Lung (tissue), 12 donors: ENCODE measurements around the gene FBXO22. TPM values are rescaled to one million over a fixed set of nuclear protein-coding genes. Genes with fewer than 3 reads are reported as not detected.

ENCODE experiments used
- ATAC-seq: fragments of 200-7000 bp; cut with Tn5 transposase; one replicate; pipeline ENCODE4 v1.9.1; 2020; ENCODE audit warnings: moderate number of reproducible peaks; ENCODE audit not compliant: insufficient read depth, low FRiP score
- DNase-seq, 3 donors: peaks; one replicate each; pipeline ENCODE4 v3.0.0-alpha.2; 2013 to 2017
- H3K27ac ChIP-seq, 2 donors: one replicate each; pipeline ENCODE4 v1.5.1; 2013; ENCODE audit warnings: mild to moderate bottlenecking in 2 of 2, moderate library complexity in 2 of 2, control low read depth in 1 of 2, inconsistent platforms in 1 of 2, low read depth in 1 of 2, low read length in 1 of 2
- H3K27me3 ChIP-seq, 3 donors: one replicate each; pipeline ENCODE4 v1.5.1; 2013; ENCODE audit warnings: low read length in 2 of 3; ENCODE audit not compliant: control insufficient read depth in 3 of 3, insufficient read depth in 3 of 3
- H3K36me3 ChIP-seq, 4 donors: one replicate each; pipeline ENCODE4 v1.5.1; 2013; ENCODE audit warnings: low read length in 4 of 4, mild to moderate bottlenecking in 1 of 4, moderate library complexity in 1 of 4; ENCODE audit not compliant: control insufficient read depth in 4 of 4, insufficient read depth in 4 of 4
- H3K4me1 ChIP-seq, 5 donors: one replicate each; pipeline ENCODE4 v1.5.1; 2013; ENCODE audit warnings: low read length in 5 of 5, mild to moderate bottlenecking in 2 of 5, moderate library complexity in 1 of 5; ENCODE audit not compliant: control insufficient read depth in 5 of 5, insufficient read depth in 5 of 5
- H3K4me3 ChIP-seq: one replicate; pipeline ENCODE4 v1.5.1; 2013; ENCODE audit warnings: mild to moderate bottlenecking, control low read depth, moderate library complexity
- H3K9ac ChIP-seq, 2 donors: one replicate each; pipeline ENCODE4 v1.5.1; 2013; ENCODE audit warnings: low read length in 2 of 2, control low read depth in 1 of 2; ENCODE audit not compliant: insufficient read depth in 1 of 2
- H3K9me3 ChIP-seq, 4 donors: one replicate each; pipeline ENCODE4 v1.5.1; 2013; ENCODE audit warnings: low read length in 3 of 4, mild to moderate bottlenecking in 1 of 4, moderate library complexity in 1 of 4; ENCODE audit not compliant: control insufficient read depth in 4 of 4, insufficient read depth in 3 of 4
- WGBS, 2 donors: extraction: QIAGEN DNeasy Blood & Tissue Kit; methylation state at CpG; one replicate each; pipeline ENCODE4 v1.1.7; 2013; 5-methylcytosine and 5-hydroxymethylcytosine counted together
- polyA plus RNA-seq, 2 donors: library from polyadenylated mRNA; stranded (reverse); fragments of 200-250 nt; gene quantifications; one replicate each; pipeline ENCODE4 v1.2.1, GENCODE V29; 2013
- total RNA-seq, 2 donors: library from RNA; depleted of rRNA in 1 of 2; stranded (reverse); fragments of >200 nt in 1 of 2; gene quantifications; one replicate each; pipeline ENCODE4 v1.2.1, GENCODE V29; 2014 to 2021
- TF ChIP-seq, protein P1 (sequence below): IDR thresholded peaks from 2 replicates; pipeline ENCODE4 v1.5.1; 2012; ENCODE audit warnings: mild to moderate bottlenecking; ENCODE audit errors: control extremely low read depth, extremely low read depth
- donor health status: control.
- donor health status: control.
- donor health status: Bipolar disorder and iron deficiency.
- donor health status: healthy.
- donor health status: DM: yes; HTN: yes; CAD: no.

The FBXO22 gene
- total and polyA plus RNA-seq, 4 donors: 8.6 to 29.6 (median 20.8) TPM

DNA sequence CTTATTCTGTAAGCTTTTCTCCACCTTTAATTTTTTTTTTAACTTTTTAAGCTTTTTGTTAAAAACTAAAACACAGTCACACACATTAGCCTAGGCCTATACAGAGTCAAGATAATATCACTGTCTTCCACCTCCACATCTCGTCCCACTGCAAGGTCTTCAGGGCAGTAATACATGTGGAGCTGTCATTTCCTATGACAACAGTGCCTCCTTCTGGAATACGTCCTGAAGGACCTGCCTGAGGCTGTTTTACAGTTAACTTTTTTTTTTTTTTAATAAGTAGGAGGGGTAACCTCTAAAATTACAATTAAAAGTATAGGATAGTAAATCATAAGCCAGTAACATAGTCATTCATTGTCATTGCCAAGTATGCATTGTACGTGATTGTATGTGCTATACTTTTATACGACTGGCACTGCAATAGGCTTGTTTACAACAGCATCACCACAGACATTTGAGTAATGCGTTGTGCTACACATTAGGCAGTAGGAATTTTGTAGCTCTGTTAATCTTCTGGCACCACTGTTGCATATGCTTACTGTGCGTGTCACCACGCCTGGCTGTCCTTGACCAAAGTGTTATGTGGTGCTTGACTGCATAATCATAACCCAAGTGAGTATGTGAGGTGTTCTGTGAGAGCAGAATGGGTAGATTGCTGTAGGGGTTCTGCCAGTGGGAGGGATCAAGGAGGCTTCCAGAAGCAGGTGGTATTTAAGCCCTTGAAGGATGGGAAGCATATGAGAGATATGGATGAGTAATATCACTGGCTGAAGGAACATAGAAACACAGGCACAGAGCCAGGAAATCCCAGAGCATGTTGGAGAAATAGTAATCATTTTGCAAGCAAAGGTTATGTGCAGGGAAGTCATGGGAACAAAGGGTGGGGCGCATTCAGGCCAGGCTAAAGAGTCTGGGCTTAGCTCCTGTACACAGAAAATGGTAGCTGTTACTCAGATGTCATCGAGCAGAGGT is 18.3 kb downstream of the FBXO22 start:
- no peaks in the 10 kb centered on the region for H3K9me3 ChIP-seq
- peaks cover 0 to 11% (median 3%) of the 10 kb centered on the region in 4 donors for H3K36me3 ChIP-seq
- no peak for ATAC-seq
- H3K27me3 ChIP-seq: no peaks in the 10 kb centered on the region
- peak overlapping the region; percentile 29 to 33 for H3K27ac ChIP-seq
- H3K4me3 ChIP-seq: no peak overlapping the region
- TF ChIP-seq, protein P1, sequence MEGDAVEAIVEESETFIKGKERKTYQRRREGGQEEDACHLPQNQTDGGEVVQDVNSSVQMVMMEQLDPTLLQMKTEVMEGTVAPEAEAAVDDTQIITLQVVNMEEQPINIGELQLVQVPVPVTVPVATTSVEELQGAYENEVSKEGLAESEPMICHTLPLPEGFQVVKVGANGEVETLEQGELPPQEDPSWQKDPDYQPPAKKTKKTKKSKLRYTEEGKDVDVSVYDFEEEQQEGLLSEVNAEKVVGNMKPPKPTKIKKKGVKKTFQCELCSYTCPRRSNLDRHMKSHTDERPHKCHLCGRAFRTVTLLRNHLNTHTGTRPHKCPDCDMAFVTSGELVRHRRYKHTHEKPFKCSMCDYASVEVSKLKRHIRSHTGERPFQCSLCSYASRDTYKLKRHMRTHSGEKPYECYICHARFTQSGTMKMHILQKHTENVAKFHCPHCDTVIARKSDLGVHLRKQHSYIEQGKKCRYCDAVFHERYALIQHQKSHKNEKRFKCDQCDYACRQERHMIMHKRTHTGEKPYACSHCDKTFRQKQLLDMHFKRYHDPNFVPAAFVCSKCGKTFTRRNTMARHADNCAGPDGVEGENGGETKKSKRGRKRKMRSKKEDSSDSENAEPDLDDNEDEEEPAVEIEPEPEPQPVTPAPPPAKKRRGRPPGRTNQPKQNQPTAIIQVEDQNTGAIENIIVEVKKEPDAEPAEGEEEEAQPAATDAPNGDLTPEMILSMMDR: no peak
- H3K4me1 ChIP-seq: peaks cover 0 to 17% (median 4%) of the 10 kb centered on the region in 5 donors
- DNase-seq: peak in 2 of 3 donors; percentile 31 to 51
- 76 to 77% methylated on average over 9 of the region's 9 CpGs for WGBS, 2 donors
- no peak overlapping the region for H3K9ac ChIP-seq

DNA sequence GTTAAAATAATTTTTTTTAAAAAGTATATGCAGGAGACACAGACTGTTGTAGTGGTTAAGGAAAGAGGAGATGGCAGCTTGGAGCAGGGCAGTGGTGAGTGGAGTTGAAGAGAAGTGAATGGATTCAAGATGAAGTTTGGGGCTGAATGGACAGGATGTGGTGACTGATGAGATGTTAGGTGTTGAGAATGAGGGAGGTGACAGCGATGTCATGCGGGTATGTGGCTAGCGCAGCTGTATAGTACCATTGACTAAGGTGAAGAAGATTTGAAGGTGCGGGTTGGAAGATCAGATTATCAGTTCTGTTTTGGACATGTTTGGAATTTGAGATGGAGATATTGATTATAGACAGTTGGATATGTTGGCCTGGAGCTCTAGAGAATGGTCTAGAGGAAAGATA is 20.1 kb downstream of the FBXO22 start:
- Histone ChIP-seq H3K9ac (no peak overlapping the region), H3K27me3 (no peaks in the 10 kb centered on the region), H3K9me3 (no peaks in the 10 kb centered on the region), H3K27ac (no peak overlapping the region), H3K36me3 (peaks cover 0 to 4% (median under 1%) of the 10 kb centered on the region in 4 donors), H3K4me3 (no peak overlapping the region), H3K4me1 (peaks cover 0 to 17% (median 0%) of the 10 kb centered on the region in 5 donors)
- TF ChIP-seq, protein P1: no peak
- ATAC-seq (no peak), DNase-seq (no peak)
- 92 to 100% methylated on average over 4 of the region's 4 CpGs for WGBS, 2 donors

DNA sequence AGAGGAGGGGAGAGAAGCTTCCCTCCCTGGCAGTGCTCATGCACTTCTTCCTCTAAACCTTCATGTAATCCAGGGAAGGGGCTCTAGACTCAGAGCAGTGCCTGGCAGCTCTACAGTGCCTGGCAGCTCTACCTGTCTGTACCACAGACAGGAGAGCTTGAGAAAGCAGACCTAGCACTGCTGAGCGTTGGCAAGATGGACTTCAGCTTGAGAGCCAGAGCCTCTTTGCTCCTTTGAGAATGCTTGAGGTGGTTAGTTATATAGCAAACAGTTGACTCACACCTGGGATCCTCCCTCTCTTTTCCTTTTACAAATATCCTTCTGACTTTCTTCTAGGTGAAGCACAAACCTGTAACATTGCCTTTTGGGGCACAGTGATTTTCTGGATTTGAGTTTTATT is 20.9 kb downstream of the FBXO22 start:
- WGBS, 2 donors: 71 to 83% methylated on average over 1 of the region's 1 CpG
- DNase-seq (no peak), ATAC-seq (peak; percentile 65)

More for the DNA sequence above, 20.9 kb downstream of the FBXO22 start:
- Histone ChIP-seq H3K4me3 (no peak overlapping the region), H3K9me3 (no peaks in the 10 kb centered on the region), H3K36me3 (peaks cover 0 to 4% (median under 1%) of the 10 kb centered on the region in 4 donors), H3K27ac (peak overlapping the region in 1 of 2 donors; percentile 26), H3K27me3 (no peaks in the 10 kb centered on the region), H3K9ac (no peak overlapping the region), H3K4me1 (peaks cover 0 to 17% (median 0%) of the 10 kb centered on the region in 5 donors)
- TF ChIP-seq, protein P1: no peak
